ENCODE measurements around the gene MYPN.

- TF ChIP-seq CTCF (IDR thresholded peaks at IDR 0.05) (no peak), POLR2A (IDR thresholded peaks at IDR 0.05) (no peak)
Measured at GRCh38 chr10:68079434-68079833, 29.9 kb upstream of the MYPN start.

All from suprapubic skin (tissue), 3 donors.